Gastrocnemius medialis (tissue), 4 donors: ENCODE measurements around the gene RAB9A. TPM values are rescaled to one million over a fixed set of nuclear protein-coding genes. Genes with fewer than 3 reads are reported as not detected.
"Not testable (repeated sequence)": the region's sequence is repeated elsewhere in the genome, so short reads cannot be mapped to it uniquely, and the experiment has no call there.

Experiments
- ATAC-seq, 2 donors: fragments of 150-250 bp; one replicate each; pipeline ENCODE4 v1.9.1; 2016
- DNase-seq, 2 donors: peaks; one replicate each; pipeline ENCODE4 v3.0.0-alpha.2; 2019
- H3K27ac ChIP-seq, 4 donors: fragments of 200-600 bp; sonication (generic); 1 replicate in 1 of 4; 2 replicates in 3 of 4; pipeline ENCODE4 v1.5.1; 2016 to 2018; ENCODE audit warnings: mild to moderate bottlenecking in 2 of 4, moderate library complexity in 1 of 4
- H3K27me3 ChIP-seq, 3 donors: fragments of 200-600 bp; sonication (generic) in 2 of 3; 1 replicate in 1 of 3; 2 replicates in 2 of 3; pipeline versions ENCODE4 v1.5.1 to v1.6.0; 2016 to 2019; ENCODE audit warnings: mild to moderate bottlenecking in 1 of 3, moderate library complexity in 1 of 3
- H3K36me3 ChIP-seq, 2 donors: fragments of 200-600 bp; sonication (generic) in 1 of 2; one replicate each; pipeline ENCODE4 v1.5.1; 2017 to 2018
- H3K4me1 ChIP-seq, 2 donors: fragments of 200-600 bp; sonication (generic) in 1 of 2; one replicate each; pipeline ENCODE4 v1.5.1; 2016 to 2017; ENCODE audit warnings: mild to moderate bottlenecking in 2 of 2
- H3K4me3 ChIP-seq, 4 donors: fragments of 200-600 bp; sonication (generic) in 3 of 4; 1 replicate in 1 of 4; 2 replicates in 3 of 4; pipeline ENCODE4 v1.5.1; 2016 to 2019; ENCODE audit warnings: mild to moderate bottlenecking in 2 of 4
- H3K9me3 ChIP-seq, 3 donors: fragments of 200-600 bp; sonication (generic) in 2 of 3; 1 replicate in 1 of 3; 2 replicates in 2 of 3; pipeline ENCODE4 v1.5.1; 2016 to 2019
- CTCF ChIP-seq, 5 experiments: fragments of 450-650 bp in 3 of 5; fragments of 200-600 bp in 2 of 5; sonication (generic) in 2 of 5; IDR thresholded peaks in 4 of 5; conservative IDR thresholded peaks in 1 of 5; 1 replicate in 4 of 5; 2 replicates in 1 of 5; pipeline ENCODE4 v1.5.1; 2016 to 2019; ENCODE audit warnings: antibody characterized with exemption in 5 of 5, mild to moderate bottlenecking in 3 of 5, moderate library complexity in 3 of 5
- POLR2A ChIP-seq, 2 donors: fragments of 450-650 bp; IDR thresholded peaks; one replicate each; pipeline ENCODE4 v1.6.1; 2017; ENCODE audit warnings: antibody characterized with exemption in 2 of 2, mild to moderate bottlenecking in 2 of 2, moderate library complexity in 2 of 2
- in situ Hi-C, 4 donors: fragments of 200-750 bp; cut with MboI; loops; one replicate each; pipeline versions ENCODE4 v1.15.0 to v1.8.0; 2017; ENCODE audit warnings: low sequenced_read_pairs in 4 of 4
- intact Hi-C: fragments of 100-400 bp; cut with DNase I; formaldehyde crosslinking; loops from one replicate; pipeline ENCODE4 v1.15.1; 2023; ENCODE audit warnings: low total_unique reads
- total RNA-seq, 4 donors: library from RNA; depleted of rRNA; stranded (reverse); fragments of >200 nt; gene quantifications; one replicate each; pipeline versions ENCODE4 v1.1.0 to v1.2.3, GENCODE V29; 2016

RAB9A gene
- total RNA-seq, 4 donors from 2014 or later = 15.0 to 21.7 (median 18.5) TPM

GRCh38 chrX:13666836-13667235, 22.1 kb upstream of the RAB9A start:
- H3K27me3 ChIP-seq = no peaks in the 10 kb centered on the region
- ATAC-seq = no peak
- peaks cover 0 to 8% of the 10 kb centered on the region in 2 donors for H3K36me3 ChIP-seq
- no peak for DNase-seq
- H3K4me1 ChIP-seq = no peaks in the 10 kb centered on the region
- H3K27ac ChIP-seq = no peak overlapping the region
- H3K9me3 ChIP-seq = no peaks in the 10 kb centered on the region
- in situ Hi-C loops (loop anchor here in 2 of 4 donors (10.0 to 25.0 kb wide), 2 partner anchors 368 to 370 kb away; partner anchors contain the start of gene GEMIN8 (in 1 of the 2)), intact Hi-C loops (no loop called here)
- TF ChIP-seq POLR2A (IDR thresholded peaks at IDR 0.05) = no peak
- no peak for TF ChIP-seq CTCF (IDR thresholded peaks at IDR 0.05 in 4 of 5, conservative IDR thresholded peaks at IDR 0.05 in 1 of 5)
- no peak overlapping the region for H3K4me3 ChIP-seq

GRCh38 chrX:13667919-13668318, 21.0 kb upstream of the RAB9A start:
- no peak for DNase-seq
- no peaks in the 10 kb centered on the region for H3K9me3 ChIP-seq
- intact Hi-C loops = no loop called here
- no peaks in the 10 kb centered on the region for H3K27me3 ChIP-seq
- H3K4me1 ChIP-seq = no peaks in the 10 kb centered on the region
- H3K36me3 ChIP-seq = peaks cover 0 to 8% of the 10 kb centered on the region in 2 donors
- TF ChIP-seq CTCF (IDR thresholded peaks at IDR 0.05 in 4 of 5, conservative IDR thresholded peaks at IDR 0.05 in 1 of 5) (no peak), POLR2A (IDR thresholded peaks at IDR 0.05) (no peak)
- in situ Hi-C loops = loop anchor here in 2 of 4 donors (10.0 to 25.0 kb wide), 2 partner anchors 367 to 369 kb away; partner anchors contain the start of gene GEMIN8 (in 1 of the 2)
- H3K27ac ChIP-seq = no peak overlapping the region
- ATAC-seq = no peak
- H3K4me3 ChIP-seq = no peak overlapping the region

GRCh38 chrX:13669246-13669737, 19.6 kb upstream of the RAB9A start:
- in situ Hi-C loops = loop anchor here in 2 of 4 donors (10.0 to 25.0 kb wide), 2 partner anchors 366 to 368 kb away; partner anchors contain the start of gene GEMIN8 (in 1 of the 2)
- H3K36me3 ChIP-seq = no peaks in the 10 kb centered on the region
- H3K4me1 ChIP-seq = no peaks in the 10 kb centered on the region
- no peak for ATAC-seq
- DNase-seq = no peak
- no peak overlapping the region for H3K4me3 ChIP-seq
- no peak for TF ChIP-seq POLR2A (IDR thresholded peaks at IDR 0.05)
- no peak for TF ChIP-seq CTCF (IDR thresholded peaks at IDR 0.05 in 4 of 5, conservative IDR thresholded peaks at IDR 0.05 in 1 of 5)
- no peaks in the 10 kb centered on the region for H3K27me3 ChIP-seq
- no peaks in the 10 kb centered on the region for H3K9me3 ChIP-seq
- intact Hi-C loops = no loop called here
- no peak overlapping the region for H3K27ac ChIP-seq

GRCh38 chrX:13669755-13670154, 19.2 kb upstream of the RAB9A start:
- H3K9me3 ChIP-seq, H3K27me3 ChIP-seq, H3K36me3 ChIP-seq, ATAC-seq, H3K27ac ChIP-seq, DNase-seq, intact Hi-C loops, H3K4me1 ChIP-seq, H3K4me3 ChIP-seq: not testable (repeated sequence)
- in situ Hi-C loops = loop anchor here in 2 of 4 donors (10.0 to 25.0 kb wide), 2 partner anchors 365 to 368 kb away; partner anchors contain the start of gene GEMIN8 (in 1 of the 2)

- in situ Hi-C loops (loop anchor here in 1 of 4 donors (25.0 kb wide), 1 partner anchor 367 kb away; the partner anchor contains the start of gene GEMIN8), intact Hi-C loops (no loop called here)
- Histone ChIP-seq H3K27ac (no peak overlapping the region), H3K9me3 (no peaks in the 10 kb centered on the region), H3K27me3 (no peaks in the 10 kb centered on the region), H3K36me3 (no peaks in the 10 kb centered on the region), H3K4me1 (no peaks in the 10 kb centered on the region), H3K4me3 (no peak overlapping the region)
- no peak for ATAC-seq
- no peak for TF ChIP-seq POLR2A (IDR thresholded peaks at IDR 0.05)
- DNase-seq = no peak
Observed at GRCh38 chrX:13670197-13670596, 18.7 kb upstream of the RAB9A start.
